Activated naive CD8-positive, alpha-beta T cell treated with anti-CD3 and anti-CD28 coated beads, Interleukin-2, amount 10 ng/mL, durations not matched to agents 7 days and 5 days (primary cell): Measurements from ENCODE around the gene CCDC57. TPM values are rescaled to one million over a fixed set of nuclear protein-coding genes. Genes with fewer than 3 reads are reported as not detected.
A peak's percentile ranks its signal among the peaks of the same experiment; 100 is the strongest.

Experiments
- ATAC-seq: fragments of 150-1000 bp; cut with Tn5 transposase; one replicate; pipeline ENCODE4 v1.10.0; 2021; ENCODE audit warnings: low read depth, moderate library complexity
- POLR2A ChIA-PET: fragments of 350-600 bp; sonication (Branson Sonifier 250); formaldehyde crosslinking; loops from one replicate; lab custom pipeline; 2021; ENCODE audit warnings: antibody characterized with exemption; lab: Charles Lee
- DNase-seq: peaks from one replicate; pipeline ENCODE4 v3.0.0; 2021
- H3K27ac Mint-ChIP-seq: one replicate; pipeline ENCODE4 v1.8.0; 2022; ENCODE audit warnings: mild to moderate bottlenecking, mixed read lengths
- H3K27me3 Mint-ChIP-seq: one replicate; pipeline ENCODE4 v1.8.0; 2022; ENCODE audit warnings: mild to moderate bottlenecking, moderate library complexity, mixed read lengths
- H3K36me3 Mint-ChIP-seq: one replicate; pipeline ENCODE4 v1.8.0; 2021; ENCODE audit warnings: mild to moderate bottlenecking, mixed read lengths
- H3K4me1 Mint-ChIP-seq: one replicate; pipeline ENCODE4 v1.8.0; 2021; ENCODE audit warnings: mixed read lengths
- H3K4me3 Mint-ChIP-seq: one replicate; pipeline ENCODE4 v1.8.0; 2022; ENCODE audit warnings: mild to moderate bottlenecking, moderate library complexity, mixed read lengths
- H3K9me3 Mint-ChIP-seq: one replicate; pipeline ENCODE4 v1.8.0; 2021; ENCODE audit warnings: mixed read lengths
- total RNA-seq, 2 experiments: library from RNA; stranded (reverse); gene quantifications; one replicate each; pipeline ENCODE4 v1.2.3, GENCODE V29; 2021

The CCDC57 gene
- total RNA-seq, 2 experiments from 2014 or later = 79.5 to 81.7 TPM

DNA sequence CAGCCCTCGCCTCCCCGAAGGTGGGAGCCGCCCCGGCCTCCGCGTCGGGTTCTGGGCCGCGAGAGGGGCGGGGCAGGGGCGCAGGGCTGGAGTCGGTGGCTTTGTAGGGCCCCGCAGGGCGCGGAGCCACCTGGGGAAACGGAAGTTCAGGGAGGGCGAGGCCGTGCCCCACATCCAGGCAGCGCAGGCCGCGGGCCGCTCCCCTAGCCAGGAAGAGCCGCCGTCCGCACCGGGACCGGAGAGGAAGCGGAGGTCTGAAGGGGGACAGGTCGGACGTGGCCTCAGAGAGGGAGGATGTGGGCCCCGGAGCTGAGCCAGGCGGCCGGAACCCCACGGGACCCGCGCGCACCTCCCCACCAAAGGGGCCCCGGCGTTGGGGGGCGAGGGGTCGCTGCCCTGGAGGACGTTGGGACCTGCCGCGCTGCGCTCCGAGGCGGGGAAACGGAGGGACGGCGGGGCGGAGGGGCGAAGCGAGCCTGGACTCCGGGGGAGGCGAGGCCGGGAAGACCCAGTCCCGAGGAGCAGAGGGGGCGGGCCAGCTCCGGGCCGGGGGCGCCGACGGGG is 15.7 kb upstream of the CCDC57 start:
- no peaks in the 10 kb centered on the region for H3K27me3 Mint-ChIP-seq
- H3K9me3 Mint-ChIP-seq = no peaks in the 10 kb centered on the region
- DNase-seq (peak; percentile 82), ATAC-seq (peak; percentile 58)
- peaks cover 7% of the 10 kb centered on the region for H3K4me1 Mint-ChIP-seq
- H3K4me3 Mint-ChIP-seq = peak overlapping the region; percentile 87
- peak overlapping the region; percentile 91 for H3K27ac Mint-ChIP-seq
- peaks cover 3% of the 10 kb centered on the region for H3K36me3 Mint-ChIP-seq
- POLR2A ChIA-PET = interaction anchor here (0.5 to 4.5 kb wide), 16 partner anchors 9 to 205 kb away, joined by 4 to 51 read pairs (median 10); partner anchors contain the start of genes CCDC57, CD7, CENPX and DCXR

- Mint-ChIP-seq H3K9me3 (no peaks in the 10 kb centered on the region), H3K27ac (peak overlapping the region; percentile 91), H3K4me1 (peaks cover 5% of the 10 kb centered on the region), H3K36me3 (peaks cover 3% of the 10 kb centered on the region), H3K27me3 (peaks cover under 1% of the 10 kb centered on the region), H3K4me3 (peak overlapping the region; percentile 87)
- POLR2A ChIA-PET = interaction anchor here (0.9 to 4.5 kb wide), 8 partner anchors 10 to 75 kb away, joined by 3 to 51 read pairs (median 14); no protein-coding TSS in a partner anchor
- ATAC-seq (no peak), DNase-seq (no peak)
Measured at GRCh38 chr17:82227629-82228277, 15.1 kb upstream of the CCDC57 start.

GRCh38 chr17:82226809-82227628 is 14.4 kb upstream of the CCDC57 start:
- H3K27ac Mint-ChIP-seq = peak overlapping the region; percentile 75
- POLR2A ChIA-PET = interaction anchor here (0.9 kb wide), 1 partner anchor 71 kb away, joined by 3 read pairs; no protein-coding TSS in a partner anchor
- H3K4me1 Mint-ChIP-seq = peaks cover 5% of the 10 kb centered on the region
- H3K27me3 Mint-ChIP-seq = peaks cover 2% of the 10 kb centered on the region
- H3K4me3 Mint-ChIP-seq = peak overlapping the region; percentile 87
- DNase-seq = peak; percentile 40
- ATAC-seq = no peak
- H3K36me3 Mint-ChIP-seq = peaks cover 3% of the 10 kb centered on the region
- no peaks in the 10 kb centered on the region for H3K9me3 Mint-ChIP-seq

DNA sequence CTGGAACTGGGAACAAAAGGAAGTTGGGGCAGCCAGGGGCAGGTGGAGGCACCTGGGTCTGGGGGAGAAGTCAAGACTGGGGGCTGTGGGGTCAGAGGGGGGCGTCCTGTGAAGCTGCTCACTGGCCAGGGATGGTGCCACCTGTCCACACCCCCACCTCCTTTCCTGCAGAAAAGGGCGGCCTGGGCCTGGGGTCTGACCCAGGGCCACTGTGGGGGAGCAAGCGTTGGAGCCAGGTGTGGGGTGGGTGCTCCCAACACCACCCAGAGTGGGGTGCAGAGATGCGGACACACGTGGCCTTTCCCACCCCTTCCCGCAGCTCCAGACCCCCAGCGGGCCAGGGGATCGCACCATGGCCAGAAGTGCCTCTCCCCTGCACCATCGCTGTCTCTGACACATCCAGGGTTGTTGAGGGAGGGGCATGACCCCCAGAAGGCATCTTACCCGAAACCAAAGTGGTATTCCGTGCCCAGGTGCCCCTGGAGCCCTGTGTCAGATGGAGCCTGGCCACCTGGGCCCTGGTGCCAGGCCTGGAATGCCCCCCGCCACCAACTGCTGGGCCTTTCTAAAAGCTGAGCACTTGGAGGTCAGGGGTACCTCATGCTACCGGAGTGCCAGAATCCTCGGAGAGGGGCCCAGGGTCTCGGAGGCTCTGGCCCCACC is 13.6 kb upstream of the CCDC57 start:
- H3K27me3 Mint-ChIP-seq = peaks cover 2% of the 10 kb centered on the region
- ATAC-seq (no peak), DNase-seq (peak; percentile 28)
- no peaks in the 10 kb centered on the region for H3K9me3 Mint-ChIP-seq
- peaks cover 7% of the 10 kb centered on the region for H3K4me1 Mint-ChIP-seq
- H3K4me3 Mint-ChIP-seq = peak overlapping the region; percentile 25
- POLR2A ChIA-PET = no interaction called here
- H3K27ac Mint-ChIP-seq = no peak overlapping the region
- peaks cover 3% of the 10 kb centered on the region for H3K36me3 Mint-ChIP-seq

DNA sequence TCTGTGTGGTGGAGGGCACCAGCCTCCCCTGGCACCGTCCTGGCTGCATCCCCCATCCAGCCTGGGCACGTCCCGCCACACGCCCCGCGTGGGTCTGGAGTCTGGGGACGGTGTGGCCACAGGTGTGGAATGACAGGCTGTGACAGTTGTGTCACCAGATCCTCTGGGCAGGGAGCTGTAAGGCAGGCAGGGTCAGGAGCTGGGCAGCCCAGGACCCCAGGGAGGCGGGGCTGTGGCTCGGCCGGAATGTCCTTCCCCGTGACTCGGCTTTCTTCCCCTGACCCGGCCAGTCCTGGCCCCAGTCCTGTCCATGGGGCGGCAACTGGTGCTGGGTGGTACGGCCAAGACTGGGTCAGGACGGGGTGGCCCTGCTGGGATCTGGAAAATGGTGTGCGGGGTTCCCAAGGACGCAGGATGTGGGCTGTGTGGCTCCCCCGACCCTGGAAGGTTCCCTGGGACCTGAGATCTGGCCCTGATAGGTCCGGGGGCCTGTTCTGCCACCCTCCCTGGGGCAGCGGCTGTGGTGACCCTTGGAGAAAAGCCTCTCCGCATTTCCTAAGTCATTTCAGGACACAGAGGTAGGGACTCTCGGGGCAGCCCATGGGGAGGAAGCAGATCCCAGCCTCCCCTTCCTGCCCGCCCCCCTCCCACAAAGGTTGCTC is 12.9 kb upstream of the CCDC57 start:
- ATAC-seq = no peak
- peaks cover 3% of the 10 kb centered on the region for H3K36me3 Mint-ChIP-seq
- H3K4me1 Mint-ChIP-seq = peaks cover 8% of the 10 kb centered on the region
- H3K9me3 Mint-ChIP-seq = no peaks in the 10 kb centered on the region
- H3K4me3 Mint-ChIP-seq = peak overlapping the region; percentile 25
- peak; percentile 27 for DNase-seq
- peaks cover 2% of the 10 kb centered on the region for H3K27me3 Mint-ChIP-seq
- POLR2A ChIA-PET = no interaction called here
- H3K27ac Mint-ChIP-seq = no peak overlapping the region

DNA sequence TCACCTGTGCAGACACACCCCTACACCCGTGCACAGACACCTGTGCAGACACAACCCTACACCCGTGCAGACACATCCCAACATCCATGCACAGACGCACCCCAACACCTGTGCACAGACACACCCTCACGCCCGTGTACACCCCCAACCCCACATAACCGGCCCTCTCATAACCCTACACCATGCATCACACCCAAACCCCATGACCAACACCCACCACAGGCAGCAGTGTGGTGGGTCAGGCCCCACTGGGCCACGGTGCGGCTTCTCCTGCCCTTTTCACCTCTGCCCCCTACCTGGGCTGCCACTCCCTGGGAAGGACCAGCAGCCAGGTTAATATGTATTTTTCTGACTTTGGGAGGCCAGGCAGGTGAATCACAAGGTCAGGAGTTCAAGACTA is 12.0 kb upstream of the CCDC57 start:
- no peak overlapping the region for H3K27ac Mint-ChIP-seq
- peaks cover 2% of the 10 kb centered on the region for H3K27me3 Mint-ChIP-seq
- H3K4me1 Mint-ChIP-seq = peaks cover 8% of the 10 kb centered on the region
- DNase-seq (no peak), ATAC-seq (no peak)
- no peaks in the 10 kb centered on the region for H3K36me3 Mint-ChIP-seq
- H3K4me3 Mint-ChIP-seq = no peak overlapping the region
- POLR2A ChIA-PET = no interaction called here
- no peaks in the 10 kb centered on the region for H3K9me3 Mint-ChIP-seq

GRCh38 chr17:82223517-82223916 is 10.9 kb upstream of the CCDC57 start:
- Mint-ChIP-seq H3K27me3 (peaks cover 2% of the 10 kb centered on the region), H3K27ac (no peak overlapping the region), H3K9me3 (no peaks in the 10 kb centered on the region), H3K36me3 (no peaks in the 10 kb centered on the region), H3K4me1 (peaks cover 8% of the 10 kb centered on the region), H3K4me3 (no peak overlapping the region)
- DNase-seq (no peak), ATAC-seq (no peak)
- POLR2A ChIA-PET = no interaction called here

DNA sequence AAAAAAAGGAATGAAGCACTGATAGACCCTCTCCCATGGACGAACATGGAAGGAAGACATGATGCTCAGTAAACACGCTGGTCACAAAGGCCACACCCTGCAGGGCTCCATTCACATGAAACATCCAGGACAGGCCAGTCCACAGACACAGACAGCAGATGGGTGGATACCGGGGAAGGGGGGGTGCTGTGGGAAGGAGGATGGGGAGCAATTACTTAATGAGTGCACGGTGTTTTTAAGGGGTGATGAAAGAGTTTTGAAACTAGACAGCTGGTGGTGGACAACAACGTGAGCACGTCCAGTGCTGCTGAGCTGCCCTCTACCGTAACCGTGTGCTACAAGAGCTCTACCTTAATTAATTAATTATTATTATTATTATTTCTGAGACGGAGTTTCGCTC is 10.2 kb upstream of the CCDC57 start:
- Mint-ChIP-seq H3K36me3 (no peaks in the 10 kb centered on the region), H3K4me1 (peaks cover 8% of the 10 kb centered on the region), H3K27ac (no peak overlapping the region), H3K4me3 (no peak overlapping the region), H3K27me3 (peaks cover 2% of the 10 kb centered on the region), H3K9me3 (no peaks in the 10 kb centered on the region)
- ATAC-seq = no peak
- POLR2A ChIA-PET = no interaction called here
- no peak for DNase-seq

- Mint-ChIP-seq H3K36me3 (no peaks in the 10 kb centered on the region), H3K4me3 (no peak overlapping the region), H3K27ac (no peak overlapping the region), H3K27me3 (peaks cover 2% of the 10 kb centered on the region), H3K9me3 (no peaks in the 10 kb centered on the region), H3K4me1 (peaks cover 8% of the 10 kb centered on the region)
- DNase-seq = no peak
- POLR2A ChIA-PET = no interaction called here
- no peak for ATAC-seq
Measured at GRCh38 chr17:82221341-82221902, 8.8 kb upstream of the CCDC57 start.

DNA sequence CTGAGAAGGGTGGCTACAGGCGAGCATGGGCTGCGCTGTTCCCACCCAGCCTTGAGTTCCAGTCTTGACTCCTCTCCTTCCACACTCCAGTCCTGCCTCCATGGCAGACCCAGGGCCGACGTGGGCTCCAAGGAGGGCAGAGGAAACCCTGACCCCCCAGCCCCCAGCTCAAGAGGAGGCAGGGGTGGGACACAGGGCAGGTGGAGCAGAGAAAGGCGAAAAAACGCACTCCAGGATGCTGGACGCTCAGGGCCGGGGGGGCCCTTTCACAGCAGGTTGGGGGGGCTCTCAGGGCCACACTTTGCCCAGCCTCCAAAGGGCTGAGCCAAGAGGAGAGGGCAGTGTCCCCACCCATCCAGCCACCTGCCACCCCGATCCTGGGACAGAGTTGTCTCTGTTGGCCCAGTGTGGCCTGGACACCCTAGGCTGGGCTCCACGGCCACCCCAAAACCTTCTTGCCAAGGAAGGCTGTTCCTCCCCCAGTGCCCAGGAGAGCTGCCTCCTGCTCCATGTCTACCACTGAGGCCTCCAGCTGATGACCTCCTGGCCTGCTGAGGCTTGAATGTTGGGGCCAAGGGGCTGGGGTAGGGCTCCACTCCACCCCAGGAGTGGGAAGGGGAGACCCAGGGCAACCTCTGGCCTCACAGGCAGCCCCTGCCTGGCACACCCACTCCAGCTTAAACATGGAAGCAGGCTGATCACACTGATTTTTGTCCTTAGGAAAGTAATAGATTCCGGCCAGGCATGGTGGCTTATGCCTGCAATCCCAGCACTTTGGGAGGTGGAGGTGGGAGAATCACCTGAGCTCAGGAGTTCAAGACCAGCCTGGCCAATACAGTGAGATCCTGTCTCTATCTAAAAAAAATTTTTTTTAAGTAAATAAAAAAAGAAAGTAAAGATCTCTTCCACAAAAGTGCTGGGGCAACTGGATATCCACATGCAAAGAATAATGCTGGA is 7.4 kb upstream of the CCDC57 start:
- Mint-ChIP-seq H3K27me3 (peaks cover 2% of the 10 kb centered on the region), H3K27ac (no peak overlapping the region), H3K4me3 (no peak overlapping the region), H3K36me3 (no peaks in the 10 kb centered on the region), H3K9me3 (no peaks in the 10 kb centered on the region), H3K4me1 (peaks cover 12% of the 10 kb centered on the region)
- DNase-seq (no peak), ATAC-seq (no peak)
- POLR2A ChIA-PET = interaction anchor here (2.8 kb wide), 1 partner anchor 9 kb away, joined by 11 read pairs; the partner anchor contains the start of gene SLC16A3

GRCh38 chr17:82219083-82219482 is 6.4 kb upstream of the CCDC57 start:
- Mint-ChIP-seq H3K4me1 (peaks cover 17% of the 10 kb centered on the region), H3K36me3 (no peaks in the 10 kb centered on the region), H3K27ac (no peak overlapping the region), H3K4me3 (no peak overlapping the region), H3K9me3 (no peaks in the 10 kb centered on the region), H3K27me3 (peaks cover 2% of the 10 kb centered on the region)
- ATAC-seq (no peak), DNase-seq (no peak)
- POLR2A ChIA-PET = interaction anchor here (2.8 kb wide), 1 partner anchor 10 kb away, joined by 11 read pairs; the partner anchor contains the start of gene SLC16A3
